NT2/D1 (cell line): ENCODE data around the gene APLP1.

Experiments used
- SUZ12 ChIP-seq: IDR thresholded peaks from 2 replicates; pipeline ENCODE4 v1.6.1; 2011; ENCODE audit not compliant: insufficient read length, insufficient read depth; ENCODE audit errors: extremely low read depth
- YY1 ChIP-seq: IDR thresholded peaks from 2 replicates; pipeline ENCODE4 v1.6.1; 2011; ENCODE audit not compliant: insufficient read length, insufficient read depth
- ZNF274 ChIP-seq: IDR thresholded peaks from 2 replicates; pipeline ENCODE4 v1.6.1; 2011; ENCODE audit warnings: mild to moderate bottlenecking, low read depth, low read length

DNA sequence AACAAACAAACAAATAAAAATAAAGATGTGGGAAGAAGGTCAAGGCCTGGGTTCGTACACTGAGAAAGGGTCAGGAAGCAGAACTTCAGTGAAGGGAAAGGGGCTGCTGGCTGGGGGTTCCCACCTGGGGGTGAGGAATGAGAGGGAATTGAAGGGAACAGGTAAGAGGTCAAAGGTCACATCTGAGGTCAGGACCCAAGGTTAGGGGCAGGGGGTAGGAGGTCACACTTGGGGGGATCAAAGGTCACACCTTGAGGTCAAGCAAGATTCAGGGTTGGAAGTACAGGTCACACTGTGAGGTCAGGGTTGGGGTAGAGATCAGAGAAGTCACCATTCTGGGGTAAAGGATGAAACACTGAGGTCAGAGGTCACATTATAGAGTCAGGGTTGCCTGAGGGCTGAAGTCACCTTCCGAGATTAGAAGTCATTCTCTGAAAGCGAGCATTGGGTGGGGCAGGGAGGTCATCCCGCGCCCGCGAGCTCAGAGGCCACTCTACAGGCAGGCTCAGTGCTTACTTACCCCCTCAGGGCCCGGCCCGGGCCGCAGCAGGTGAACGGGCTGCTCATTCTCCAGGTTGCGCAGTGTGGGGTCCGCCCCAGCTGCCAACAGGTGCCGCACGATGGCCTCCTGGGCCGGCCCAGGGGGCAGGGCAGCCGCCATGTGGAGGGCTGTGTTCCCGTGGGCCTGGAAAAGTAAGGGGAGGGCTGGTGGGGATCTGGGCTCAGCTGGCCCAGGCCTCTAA, 21.2 kb downstream of the APLP1 start:
- TF ChIP-seq ZNF274, result no peak
- TF ChIP-seq YY1, result no peak
- TF ChIP-seq SUZ12, result no peak
